Measurements from ENCODE around the gene SRY.

The SRY gene

GRCh38 chrY:2796977-2797523, 9.6 kb upstream of the SRY start:
- TF ChIP-seq, protein P1, sequence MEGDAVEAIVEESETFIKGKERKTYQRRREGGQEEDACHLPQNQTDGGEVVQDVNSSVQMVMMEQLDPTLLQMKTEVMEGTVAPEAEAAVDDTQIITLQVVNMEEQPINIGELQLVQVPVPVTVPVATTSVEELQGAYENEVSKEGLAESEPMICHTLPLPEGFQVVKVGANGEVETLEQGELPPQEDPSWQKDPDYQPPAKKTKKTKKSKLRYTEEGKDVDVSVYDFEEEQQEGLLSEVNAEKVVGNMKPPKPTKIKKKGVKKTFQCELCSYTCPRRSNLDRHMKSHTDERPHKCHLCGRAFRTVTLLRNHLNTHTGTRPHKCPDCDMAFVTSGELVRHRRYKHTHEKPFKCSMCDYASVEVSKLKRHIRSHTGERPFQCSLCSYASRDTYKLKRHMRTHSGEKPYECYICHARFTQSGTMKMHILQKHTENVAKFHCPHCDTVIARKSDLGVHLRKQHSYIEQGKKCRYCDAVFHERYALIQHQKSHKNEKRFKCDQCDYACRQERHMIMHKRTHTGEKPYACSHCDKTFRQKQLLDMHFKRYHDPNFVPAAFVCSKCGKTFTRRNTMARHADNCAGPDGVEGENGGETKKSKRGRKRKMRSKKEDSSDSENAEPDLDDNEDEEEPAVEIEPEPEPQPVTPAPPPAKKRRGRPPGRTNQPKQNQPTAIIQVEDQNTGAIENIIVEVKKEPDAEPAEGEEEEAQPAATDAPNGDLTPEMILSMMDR (IDR thresholded peaks at IDR 0.05; ENCODE audit: low read depth, low read length): no peak
- DNase-seq (ENCODE audit: extremely low read depth, low read depth): no peak

GRCh38 chrY:2789756-2790155, 2.3 kb upstream of the SRY start:
- TF ChIP-seq, protein P1 (IDR thresholded peaks at IDR 0.05; ENCODE audit: low read depth, low read length): no peak
- DNase-seq (ENCODE audit: extremely low read depth, low read depth): no peak

DNA sequence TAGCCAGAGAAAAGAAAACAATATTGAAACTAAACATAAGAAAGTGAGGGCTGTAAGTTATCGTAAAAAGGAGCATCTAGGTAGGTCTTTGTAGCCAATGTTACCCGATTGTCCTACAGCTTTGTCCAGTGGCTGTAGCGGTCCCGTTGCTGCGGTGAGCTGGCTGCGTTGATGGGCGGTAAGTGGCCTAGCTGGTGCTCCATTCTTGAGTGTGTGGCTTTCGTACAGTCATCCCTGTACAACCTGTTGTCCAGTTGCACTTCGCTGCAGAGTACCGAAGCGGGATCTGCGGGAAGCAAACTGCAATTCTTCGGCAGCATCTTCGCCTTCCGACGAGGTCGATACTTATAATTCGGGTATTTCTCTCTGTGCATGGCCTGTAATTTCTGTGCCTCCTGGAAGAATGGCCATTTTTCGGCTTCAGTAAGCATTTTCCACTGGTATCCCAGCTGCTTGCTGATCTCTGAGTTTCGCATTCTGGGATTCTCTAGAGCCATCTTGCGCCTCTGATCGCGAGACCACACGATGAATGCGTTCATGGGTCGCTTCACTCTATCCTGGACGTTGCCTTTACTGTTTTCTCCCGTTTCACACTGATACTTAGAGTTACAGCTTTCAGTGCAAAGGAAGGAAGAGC, 488 bp downstream of the SRY start:
- no peak for DNase-seq (ENCODE audit: extremely low read depth, low read depth)
- TF ChIP-seq, protein P1 (IDR thresholded peaks at IDR 0.05; ENCODE audit: low read depth, low read length): no peak

Data from AG09319 (cell line).